ENCODE measurements around the gene INF2. TPM values are rescaled to one million over a fixed set of nuclear protein-coding genes. Genes with fewer than 3 reads are reported as not detected.

The INF2 gene
- total RNA-seq, 6 donors from 2014 or later = 65.2 to 259 (median 131) TPM

GRCh38 chr14:104680056-104680805 lies 9.2 kb upstream of the INF2 start:
- peaks cover 53 to 59% (median 57%) of the 10 kb centered on the region in 4 donors for H3K4me1 ChIP-seq
- no peak overlapping the region for H3K4me3 ChIP-seq
- ATAC-seq (ENCODE audit: low FRiP score in 2 of 2) = peak in 1 of 2 donors; percentile 23
- H3K27me3 ChIP-seq = no peaks in the 10 kb centered on the region
- WGBS, 2 donors = 72 to 76% methylated on average over 7 to 18 of the region's 21 CpGs
- no peaks in the 10 kb centered on the region for H3K9me3 ChIP-seq
- peak in 1 of 2 donors; percentile 79 for DNase-seq
- TF ChIP-seq POLR2A (IDR thresholded peaks at IDR 0.05) = no peak
- no peak for TF ChIP-seq CTCF (IDR thresholded peaks at IDR 0.05)
- TF ChIP-seq EP300 (IDR thresholded peaks at IDR 0.05) = no peak
- no peak for TF ChIP-seq POLR2AphosphoS5 (IDR thresholded peaks at IDR 0.05)
- H3K36me3 ChIP-seq = no peaks in the 10 kb centered on the region
- H3K27ac ChIP-seq = peak overlapping the region; percentile 75 to 93 (median 82)

- Histone ChIP-seq H3K27me3 (no peaks in the 10 kb centered on the region), H3K4me3 (peak overlapping the region in 2 of 4 donors; percentile 11 to 31), H3K4me1 (peaks cover 53 to 59% (median 57%) of the 10 kb centered on the region in 4 donors), H3K9me3 (no peaks in the 10 kb centered on the region), H3K36me3 (no peaks in the 10 kb centered on the region), H3K27ac (peak overlapping the region; percentile 75 to 93 (median 82))
- ATAC-seq (ENCODE audit: low FRiP score in 2 of 2) (peak; percentile 2 to 26), DNase-seq (peak; percentile 52 to 81)
- WGBS, 2 donors = 46 to 60% methylated on average over 19 to 26 of the region's 26 CpGs
- TF ChIP-seq POLR2A (IDR thresholded peaks at IDR 0.05) (peak in 1 of 4 donors; percentile 22), EP300 (IDR thresholded peaks at IDR 0.05) (no peak), CTCF (IDR thresholded peaks at IDR 0.05) (peak in 1 of 6 experiments; percentile 8), POLR2AphosphoS5 (IDR thresholded peaks at IDR 0.05) (peak in 1 of 2 donors; percentile 11)
Observed at GRCh38 chr14:104680806-104681688, 8.4 kb upstream of the INF2 start.

DNA sequence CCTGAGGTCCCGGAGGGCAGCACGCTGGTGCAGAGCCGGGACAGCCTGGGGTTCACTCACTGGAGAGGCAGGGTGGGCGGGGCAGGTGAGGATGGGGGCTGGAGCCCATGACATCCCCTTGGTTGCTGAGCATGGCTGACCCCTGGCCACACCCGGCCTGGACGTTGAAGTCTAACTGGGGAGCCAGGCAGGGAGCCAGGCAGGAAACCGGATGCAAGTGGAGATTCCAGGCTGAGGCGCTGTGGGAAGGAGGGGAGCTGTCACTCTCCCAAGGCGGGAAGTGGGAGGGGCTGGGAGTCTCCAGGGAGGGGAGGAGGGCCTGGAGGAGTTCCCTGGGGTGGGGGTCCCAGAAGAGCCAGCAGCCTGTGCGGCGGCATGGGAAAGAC lies 7.7 kb upstream of the INF2 start:
- peak; percentile 2 to 50 for ATAC-seq (ENCODE audit: low FRiP score in 2 of 2)
- 30 to 54% methylated on average over 2 to 11 of the region's 11 CpGs for WGBS, 2 donors
- Histone ChIP-seq H3K27ac (peak overlapping the region; percentile 75 to 93 (median 82)), H3K4me1 (peaks cover 52 to 60% (median 56%) of the 10 kb centered on the region in 4 donors), H3K9me3 (no peaks in the 10 kb centered on the region), H3K36me3 (no peaks in the 10 kb centered on the region), H3K4me3 (peak overlapping the region in 3 of 4 donors; percentile 9 to 31 (median 11)), H3K27me3 (no peaks in the 10 kb centered on the region)
- TF ChIP-seq POLR2A (IDR thresholded peaks at IDR 0.05) (no peak), POLR2AphosphoS5 (IDR thresholded peaks at IDR 0.05) (peak; percentile 32 to 69)
- DNase-seq = peak; percentile 79 to 82

DNA sequence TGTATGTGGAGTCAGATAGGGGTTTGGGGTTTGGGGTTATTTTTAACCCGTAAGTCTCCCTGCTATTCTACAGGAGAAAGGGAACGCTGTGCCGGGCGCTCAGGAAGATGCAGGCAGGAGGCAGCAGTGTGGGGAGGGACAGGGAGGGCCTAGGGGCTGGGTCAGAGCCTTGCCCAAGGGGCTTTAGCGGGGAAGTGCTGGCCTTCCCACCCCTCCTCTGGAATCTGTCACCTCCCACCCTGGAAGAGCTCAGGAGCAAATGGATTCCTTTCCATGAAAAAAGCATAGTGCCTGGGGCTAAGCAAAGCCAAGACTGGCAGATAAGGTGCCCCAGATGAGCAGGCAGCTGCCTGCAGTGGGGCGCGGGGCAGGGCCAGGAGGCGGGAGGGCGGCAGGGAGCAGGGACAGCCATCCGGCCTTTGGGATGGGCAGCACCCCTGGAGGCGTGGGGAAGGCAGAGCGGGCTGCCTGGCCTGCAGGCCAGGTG lies 7.3 kb upstream of the INF2 start:
- ATAC-seq (ENCODE audit: low FRiP score in 2 of 2) = no peak
- no peak for TF ChIP-seq POLR2AphosphoS5 (IDR thresholded peaks at IDR 0.05)
- no peak for TF ChIP-seq POLR2A (IDR thresholded peaks at IDR 0.05)
- no peak for TF ChIP-seq CTCF (IDR thresholded peaks at IDR 0.05)
- no peak for TF ChIP-seq EP300 (IDR thresholded peaks at IDR 0.05)
- Histone ChIP-seq H3K4me3 (peak overlapping the region in 3 of 4 donors; percentile 9 to 31 (median 11)), H3K27ac (peak overlapping the region; percentile 75 to 93 (median 82)), H3K36me3 (no peaks in the 10 kb centered on the region), H3K27me3 (no peaks in the 10 kb centered on the region), H3K9me3 (no peaks in the 10 kb centered on the region), H3K4me1 (peaks cover 51 to 60% (median 54%) of the 10 kb centered on the region in 4 donors)
- WGBS, 2 donors = 61 to 70% methylated on average over 12 of the region's 12 CpGs
- peak in 1 of 2 donors; percentile 74 for DNase-seq

Data from upper lobe of left lung (tissue), 6 donors.